Occipital lobe (tissue), 2 donors: ENCODE results near the gene AAMP. TPM values are rescaled to one million over a fixed set of nuclear protein-coding genes. Genes with fewer than 3 reads are reported as not detected.
"Not testable (repeated sequence)": the region's sequence is repeated elsewhere in the genome, so short reads cannot be mapped to it uniquely, and the experiment has no call there.

Experiments used
- DNase-seq: peaks from one replicate; lab custom pipeline; 2025; lab: John Stamatoyannopoulos, UW
- total RNA-seq: library from RNA; depleted of rRNA; stranded (reverse); fragments of >200 nt; gene quantifications from one replicate; pipeline ENCODE4 v1.2.3, GENCODE V29; 2014

Gene AAMP, protein sequence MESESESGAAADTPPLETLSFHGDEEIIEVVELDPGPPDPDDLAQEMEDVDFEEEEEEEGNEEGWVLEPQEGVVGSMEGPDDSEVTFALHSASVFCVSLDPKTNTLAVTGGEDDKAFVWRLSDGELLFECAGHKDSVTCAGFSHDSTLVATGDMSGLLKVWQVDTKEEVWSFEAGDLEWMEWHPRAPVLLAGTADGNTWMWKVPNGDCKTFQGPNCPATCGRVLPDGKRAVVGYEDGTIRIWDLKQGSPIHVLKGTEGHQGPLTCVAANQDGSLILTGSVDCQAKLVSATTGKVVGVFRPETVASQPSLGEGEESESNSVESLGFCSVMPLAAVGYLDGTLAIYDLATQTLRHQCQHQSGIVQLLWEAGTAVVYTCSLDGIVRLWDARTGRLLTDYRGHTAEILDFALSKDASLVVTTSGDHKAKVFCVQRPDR
- 105 TPM for total RNA-seq

DNA sequence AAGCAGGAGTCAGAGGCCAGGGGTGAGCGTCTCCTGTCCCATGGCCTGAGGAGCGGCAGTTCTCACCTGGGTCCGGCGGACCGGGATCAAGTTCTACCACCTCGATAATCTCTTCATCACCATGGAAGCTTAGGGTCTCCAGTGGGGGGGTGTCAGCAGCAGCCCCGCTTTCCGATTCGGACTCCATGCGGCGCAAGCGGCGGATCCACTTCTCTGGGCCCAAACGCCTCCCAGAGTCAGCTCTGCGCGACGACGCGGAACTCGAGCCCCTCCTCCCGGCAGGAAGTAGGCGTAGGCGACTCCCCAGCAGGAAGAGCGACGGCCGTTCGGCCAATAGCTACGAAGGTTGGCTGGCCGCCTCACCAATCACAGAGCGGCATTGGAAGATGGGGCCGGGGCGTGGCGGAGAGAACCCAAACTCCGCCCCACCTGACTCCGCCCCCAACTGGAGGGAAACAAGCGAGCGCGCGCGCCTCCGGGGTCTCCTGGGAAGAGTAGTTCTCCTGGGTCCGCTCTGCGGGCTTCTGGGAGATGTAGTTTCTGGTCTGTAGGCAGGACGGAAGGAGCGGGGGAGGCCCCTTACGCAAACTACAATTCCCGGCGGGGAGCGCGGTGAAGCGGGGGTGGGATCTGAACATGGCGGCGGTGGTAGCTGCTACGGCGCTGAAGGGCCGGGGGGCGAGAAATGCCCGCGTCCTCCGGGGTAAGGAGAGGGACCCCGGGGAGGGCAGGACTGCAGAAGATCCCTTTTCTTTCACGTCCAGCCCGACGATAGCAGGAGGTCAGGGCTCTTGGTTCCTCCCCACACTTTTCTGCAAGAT lies at the start of gene AAMP, which contains the start of gene PNKD:
Gene AAMP (minus strand): TSS at position 238 of the 821 bp plus-strand sequence. CDS start 51 bp downstream, at position 187.
Gene PNKD (plus strand): TSS at position 620 of the 821 bp plus-strand sequence. CDS start 17 bp downstream, at position 637.
- peak; percentile 100 for DNase-seq

DNA sequence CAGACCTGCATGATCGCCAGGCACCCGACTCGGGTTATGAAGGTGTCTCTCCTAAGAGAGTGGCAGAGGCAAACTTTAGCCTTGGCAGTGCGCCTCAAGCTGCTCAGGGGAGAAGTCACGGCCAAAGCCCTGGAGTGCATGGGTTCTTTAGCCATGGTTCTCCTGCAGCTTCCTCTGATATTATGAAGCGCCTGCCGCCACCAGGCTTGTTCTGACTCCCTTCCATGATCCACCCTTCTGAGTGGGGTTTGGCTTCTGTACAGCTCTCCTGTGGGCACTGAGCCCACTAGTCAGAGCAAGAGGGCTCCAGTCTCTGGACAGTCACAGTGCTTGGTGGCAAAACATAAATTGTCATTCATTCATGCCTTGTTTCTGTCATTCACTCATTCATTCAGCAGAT lies 48.3 kb upstream of the AAMP start:
- no peak for DNase-seq

DNA sequence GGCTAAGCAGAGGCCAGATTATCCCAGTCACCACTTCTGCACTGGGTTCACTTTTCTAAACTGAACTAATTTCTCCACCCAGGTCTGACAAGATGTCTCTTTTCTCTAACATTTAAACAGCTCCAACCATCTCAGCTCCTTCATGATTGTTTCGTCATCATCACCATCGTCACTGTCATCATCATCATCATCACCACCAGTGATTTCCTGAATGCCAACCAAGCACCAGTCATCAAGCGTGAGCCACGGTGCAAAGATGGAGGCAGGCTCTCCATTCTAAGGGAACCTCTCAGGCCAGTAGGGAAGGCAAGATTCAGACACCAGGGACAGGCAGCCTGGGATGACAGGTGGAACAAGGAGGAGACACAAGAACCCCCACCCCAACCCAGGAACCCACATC lies 47.9 kb upstream of the AAMP start:
- no peak for DNase-seq

DNA sequence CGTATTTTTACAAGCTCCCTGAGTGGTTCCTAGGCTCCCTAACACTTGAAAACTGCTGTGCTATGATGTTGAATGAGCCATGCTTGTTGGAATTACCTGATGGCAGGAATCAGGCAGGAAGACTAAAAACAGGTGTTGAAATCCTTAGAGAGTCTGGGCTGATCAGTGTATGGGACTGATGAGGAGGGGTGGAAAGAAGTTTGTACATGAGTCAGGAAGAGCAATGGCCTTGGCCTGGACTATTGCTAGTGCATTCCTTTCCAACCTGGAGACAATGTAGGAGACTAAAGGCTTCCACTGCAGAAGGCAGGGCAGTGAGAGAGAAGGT lies 47.3 kb upstream of the AAMP start:
- DNase-seq, result no peak

DNA sequence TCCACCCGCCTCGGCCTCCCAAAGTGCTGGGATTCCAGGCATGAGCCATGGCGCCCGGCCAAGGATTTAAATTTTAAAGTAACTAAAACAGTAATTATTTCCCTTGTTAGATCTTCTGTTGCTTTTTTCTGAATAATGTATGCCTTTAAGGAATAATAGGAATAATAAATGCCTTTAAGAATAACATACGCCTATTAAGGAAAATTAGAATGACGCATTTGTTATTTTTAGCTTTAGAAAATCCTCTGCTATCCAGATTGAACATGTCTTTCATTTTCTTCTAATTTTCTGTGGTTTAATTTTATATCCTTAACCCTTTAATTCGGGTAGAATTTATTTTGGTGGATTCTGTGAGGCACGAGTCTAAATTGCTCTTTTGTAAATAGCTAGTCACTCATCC lies 45.5 kb upstream of the AAMP start:
- no peak for DNase-seq

DNA sequence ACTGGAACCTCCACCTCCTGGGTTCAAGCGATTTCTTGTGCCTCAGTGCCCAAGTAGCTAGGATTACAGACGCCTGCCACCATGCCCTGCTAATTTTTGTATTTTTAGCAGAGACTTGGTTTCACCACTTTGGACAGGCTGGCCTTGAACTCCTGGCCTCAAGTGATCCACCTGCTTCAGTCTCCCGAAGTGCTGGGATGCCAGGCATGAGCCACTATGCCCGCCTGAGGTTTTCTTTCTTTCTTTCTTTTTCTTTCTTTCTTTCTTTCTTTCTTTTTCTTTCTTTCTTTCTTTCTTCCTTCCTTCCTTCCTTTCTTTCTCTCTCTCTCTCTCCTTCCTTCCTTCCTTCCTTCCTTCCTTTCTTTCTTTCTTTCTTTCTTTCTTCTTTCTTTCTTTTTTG lies 44.8 kb upstream of the AAMP start:
- DNase-seq, result not testable (repeated sequence)

DNA sequence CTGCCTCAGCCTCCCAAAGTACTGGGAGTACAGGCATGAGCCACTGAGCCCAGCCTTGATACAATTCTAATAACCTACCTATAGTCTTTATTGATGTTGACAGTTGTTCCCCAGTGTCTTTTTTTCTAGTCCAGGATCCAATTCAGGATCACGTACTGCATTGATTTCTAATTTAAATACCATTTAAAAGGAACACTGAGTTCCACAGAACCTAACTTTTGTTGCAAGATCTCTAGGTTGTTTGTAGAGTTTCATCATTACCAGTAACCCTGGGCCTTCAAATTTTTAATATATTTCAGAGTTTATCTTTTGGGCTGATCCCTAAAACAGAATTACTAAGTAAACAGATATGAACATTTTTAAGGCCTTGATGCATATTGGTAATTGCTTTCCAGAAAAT lies 43.4 kb upstream of the AAMP start:
- no peak for DNase-seq

DNA sequence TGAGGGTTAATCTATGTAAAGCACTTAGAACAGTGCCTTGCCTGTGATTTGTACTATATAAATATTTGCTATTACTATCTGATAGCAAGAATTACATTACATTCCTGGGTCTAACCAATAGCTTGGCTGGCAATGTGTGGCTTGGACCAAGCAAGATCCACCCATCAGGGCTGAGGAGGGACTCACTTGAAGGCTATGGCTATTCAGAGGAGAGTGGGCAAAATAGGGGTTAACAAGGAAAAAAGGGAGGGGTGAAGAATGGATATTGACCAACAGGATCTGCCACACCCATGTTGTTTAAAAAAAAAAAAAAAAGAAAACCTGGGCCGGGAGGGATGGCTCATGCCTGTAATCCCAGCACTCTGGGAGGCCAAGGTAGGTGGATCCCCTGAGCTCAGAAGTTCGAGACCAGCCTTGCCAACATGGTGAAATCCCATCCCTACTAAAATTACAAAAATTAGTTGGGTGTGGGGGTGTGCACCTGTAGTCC lies 42.4 kb upstream of the AAMP start:
- DNase-seq, result no peak

DNA sequence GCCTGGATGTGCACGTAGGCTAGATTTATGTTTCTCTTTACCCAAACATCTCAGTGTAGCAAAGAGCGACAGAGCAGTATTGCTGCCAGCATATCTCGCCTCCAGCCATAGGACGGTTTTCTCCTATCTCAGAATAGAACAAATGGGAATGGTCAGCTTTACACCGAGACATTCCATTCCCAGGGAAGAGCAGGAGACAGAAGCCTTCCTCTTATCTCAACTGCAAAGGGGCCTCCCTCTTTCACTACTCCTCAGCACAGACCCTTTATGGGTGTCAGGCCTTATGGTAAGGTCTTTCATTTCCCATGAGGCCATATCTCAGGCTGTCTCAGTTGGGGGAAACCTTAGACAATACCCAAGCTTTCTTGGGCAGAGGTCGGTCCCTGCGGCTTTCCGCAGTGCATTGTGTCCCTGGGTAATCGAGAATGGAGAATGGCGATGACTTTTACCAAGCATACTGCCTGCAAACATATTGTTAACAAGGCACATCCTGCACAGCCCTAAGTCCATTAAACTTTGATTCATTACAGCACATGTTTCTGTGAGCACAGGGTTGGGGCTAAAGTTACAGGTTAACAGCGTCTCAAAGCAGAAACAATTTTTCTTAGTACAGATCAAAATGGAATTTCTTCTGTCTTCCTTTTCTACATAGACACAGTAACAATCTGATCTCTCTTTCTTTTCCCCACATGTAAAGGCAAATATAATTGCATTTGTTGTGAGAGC lies 41.8 kb upstream of the AAMP start:
- DNase-seq, result not testable (repeated sequence)

DNA sequence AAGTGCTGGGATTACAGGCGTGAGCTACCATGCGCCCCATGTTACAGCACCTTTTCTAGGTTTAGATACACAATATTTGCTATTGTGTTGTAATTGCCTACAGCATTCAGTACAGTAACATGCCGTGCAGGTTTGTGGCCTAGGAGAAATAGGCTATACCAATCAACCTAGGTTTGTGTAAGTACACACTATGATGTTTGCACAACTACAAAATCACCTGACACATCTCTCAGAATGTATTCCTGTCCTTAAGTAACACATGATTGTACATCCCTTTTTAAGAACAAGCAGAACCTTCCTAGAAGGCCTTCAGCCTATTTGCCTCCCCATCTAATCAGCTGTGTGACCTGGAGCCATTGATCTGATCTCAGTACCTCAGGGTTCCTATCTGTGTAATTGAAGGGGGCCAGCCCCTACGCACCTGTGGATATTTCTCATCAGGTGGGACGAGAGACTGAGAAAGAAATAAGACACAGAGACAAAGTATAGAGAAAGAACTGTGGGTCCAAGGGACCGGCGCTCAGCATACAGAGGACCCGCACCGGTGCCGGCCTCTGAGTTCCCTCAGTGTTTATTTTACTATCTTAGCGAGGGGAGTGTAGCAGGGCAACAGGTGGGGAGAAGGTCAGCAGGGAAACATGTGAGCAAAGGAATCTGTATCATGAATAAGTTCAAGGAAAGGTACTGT lies 41.1 kb upstream of the AAMP start:
- DNase-seq, result no peak

DNA sequence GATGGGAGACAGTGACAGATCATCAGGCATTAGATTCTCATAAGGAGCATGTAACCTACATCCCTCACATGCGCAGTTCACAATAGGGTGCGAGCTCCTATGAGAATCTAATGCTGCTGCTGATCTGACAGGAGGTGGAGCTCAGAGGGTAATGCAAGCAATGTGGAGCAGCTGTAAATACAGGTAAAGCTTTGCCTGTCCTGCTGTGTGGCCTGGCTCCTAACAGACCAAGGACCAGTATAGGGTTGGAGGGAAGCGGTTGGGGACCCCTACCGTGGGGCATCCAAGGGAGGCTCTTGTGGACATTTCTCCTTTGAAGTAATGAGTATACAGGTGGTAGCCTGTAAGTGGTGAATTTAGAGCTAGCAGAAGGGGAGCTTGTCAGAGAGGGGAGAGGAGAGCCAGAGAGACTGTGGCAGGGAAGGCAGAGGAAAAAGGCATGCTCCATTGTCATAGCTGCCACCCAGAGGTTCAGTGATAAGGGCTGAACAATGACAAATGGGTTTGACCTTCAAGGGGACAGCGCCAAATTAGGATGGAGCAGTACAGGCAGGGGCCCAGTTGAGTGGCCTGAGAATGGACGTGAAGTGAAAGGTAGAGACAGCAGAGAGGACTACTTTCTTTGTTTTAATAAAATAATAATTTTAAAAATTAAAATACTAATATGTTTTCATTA lies 37.6 kb upstream of the AAMP start:
- no peak for DNase-seq

DNA sequence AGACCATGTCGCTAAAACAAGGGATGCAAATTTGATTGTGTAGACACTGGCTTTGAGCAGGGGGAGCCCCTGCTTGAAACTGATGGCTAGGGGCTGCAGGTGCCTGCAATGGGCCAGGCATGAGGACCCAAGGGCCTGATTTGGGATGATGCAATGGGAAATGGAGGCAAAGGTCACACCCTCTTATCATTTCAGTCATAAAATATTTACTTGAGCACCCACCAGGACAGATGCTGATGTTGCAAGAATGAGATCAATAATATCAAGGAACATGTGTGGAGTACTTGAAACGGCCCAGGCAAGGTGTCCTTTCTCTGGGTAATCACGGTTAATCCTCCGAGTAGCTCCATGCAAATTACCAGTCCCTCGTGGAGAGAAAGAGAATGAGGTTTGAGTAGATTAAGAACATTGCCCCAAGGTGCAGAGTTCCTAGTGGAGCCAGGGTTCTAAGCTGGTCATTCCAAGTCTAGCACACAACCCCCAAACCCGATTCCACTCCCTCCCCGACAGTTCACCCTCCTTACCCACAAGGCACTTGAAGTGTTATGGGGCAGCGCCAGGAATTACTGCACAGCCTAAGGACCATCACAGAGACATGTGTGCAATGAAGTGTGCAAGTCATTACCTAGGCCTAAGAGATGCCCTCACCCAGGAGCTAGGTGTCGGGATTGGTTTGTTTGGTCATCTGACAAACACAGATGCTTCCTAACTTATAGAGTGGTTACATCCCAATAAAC lies 36.4 kb upstream of the AAMP start:
- DNase-seq, result no peak

DNA sequence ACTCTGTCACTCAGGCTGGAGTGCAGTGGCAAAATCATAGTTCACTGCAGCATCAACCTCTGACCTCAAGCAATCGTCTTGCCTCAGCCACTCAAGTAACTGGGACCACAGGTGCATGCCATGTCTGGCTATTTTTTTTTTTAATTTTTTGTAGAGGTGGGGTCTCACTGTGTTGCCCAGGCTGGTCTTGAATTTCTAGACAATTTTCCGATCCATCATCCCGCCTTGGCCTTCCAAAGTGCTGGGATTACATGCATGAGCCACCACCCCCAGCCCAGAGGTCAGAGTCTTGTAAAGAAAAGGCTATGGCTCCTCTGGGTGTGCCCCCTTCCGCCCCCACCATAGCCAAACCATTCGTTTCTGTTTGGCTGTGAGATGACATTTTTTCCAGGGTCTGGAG lies 35.4 kb upstream of the AAMP start:
- no peak for DNase-seq

DNA sequence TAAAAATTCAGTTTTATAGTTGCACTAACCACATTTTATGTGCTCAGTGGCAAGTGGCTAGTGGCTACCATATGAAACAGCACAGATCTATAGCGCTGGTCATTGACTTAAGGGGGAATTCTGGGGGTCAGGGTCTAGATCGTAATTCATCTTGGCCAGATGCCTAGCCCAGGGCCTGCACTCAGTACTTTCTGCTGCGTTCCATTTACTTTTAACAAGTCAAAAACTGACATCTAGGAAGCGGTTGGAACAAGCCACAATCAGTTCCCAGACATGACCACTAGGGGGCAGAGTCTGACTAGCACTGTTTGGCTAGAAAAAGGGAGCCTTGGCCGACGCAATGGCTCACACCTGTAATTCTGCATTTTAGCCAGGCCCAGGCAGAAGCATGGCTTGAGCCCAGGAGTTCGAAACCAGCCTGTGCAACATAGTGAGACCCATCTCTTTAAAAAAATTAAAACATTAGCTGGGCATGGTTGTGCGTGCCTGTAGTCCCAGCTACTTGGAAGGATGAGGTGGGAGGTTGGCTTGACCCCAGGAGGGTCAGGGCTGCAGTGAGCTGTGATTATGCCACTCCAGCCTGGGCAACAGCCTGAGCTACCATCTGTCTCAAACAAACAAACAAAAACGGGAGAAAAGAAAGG lies 31.4 kb upstream of the AAMP start:
- DNase-seq, result peak; percentile 63

DNA sequence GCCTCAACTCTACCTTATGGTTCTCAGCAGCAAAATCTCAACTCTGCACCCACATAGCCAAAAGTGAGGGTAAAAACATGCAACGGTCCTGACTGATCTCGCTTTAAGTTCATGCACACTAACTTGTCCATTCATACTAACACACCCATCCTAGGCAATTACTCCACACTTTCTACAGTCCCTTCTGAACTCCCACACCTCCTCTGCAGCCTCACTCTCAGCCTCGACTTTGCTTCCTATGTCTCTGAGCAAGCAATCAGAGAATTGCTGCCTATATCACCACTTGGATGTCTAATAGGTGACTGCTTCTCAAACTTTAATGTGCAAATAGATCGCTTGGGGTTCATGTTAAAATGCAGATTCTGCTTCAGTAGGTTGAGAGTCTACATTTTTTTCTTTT lies 30.2 kb upstream of the AAMP start:
- no peak for DNase-seq

DNA sequence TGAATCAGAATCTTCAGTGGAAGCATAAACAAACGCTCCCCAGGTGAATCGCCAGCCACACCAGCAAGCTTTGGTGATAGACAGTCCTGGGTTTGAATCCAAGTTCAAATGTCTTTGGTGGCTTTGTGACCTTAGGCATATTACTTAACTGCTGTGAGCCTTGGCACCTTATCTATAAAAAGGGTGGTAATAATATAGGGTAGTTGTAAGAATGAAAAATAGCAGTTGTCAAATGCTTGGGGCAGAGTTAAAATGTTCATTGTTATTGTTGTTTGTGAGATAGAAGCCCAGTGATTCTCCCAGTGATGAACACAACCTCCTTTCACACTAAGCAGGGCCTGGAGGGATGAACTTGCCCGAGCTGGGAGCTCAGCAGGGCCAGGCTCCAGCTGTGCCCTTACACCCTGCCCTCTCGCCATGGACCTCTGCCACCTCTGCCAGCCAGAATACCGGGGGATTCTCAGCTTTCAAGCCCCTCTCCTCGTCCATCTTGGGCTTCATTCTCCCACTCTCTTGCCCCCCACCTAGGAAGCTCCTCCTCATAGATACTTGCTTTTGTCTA lies 28.5 kb upstream of the AAMP start:
- DNase-seq, result peak; percentile 45

DNA sequence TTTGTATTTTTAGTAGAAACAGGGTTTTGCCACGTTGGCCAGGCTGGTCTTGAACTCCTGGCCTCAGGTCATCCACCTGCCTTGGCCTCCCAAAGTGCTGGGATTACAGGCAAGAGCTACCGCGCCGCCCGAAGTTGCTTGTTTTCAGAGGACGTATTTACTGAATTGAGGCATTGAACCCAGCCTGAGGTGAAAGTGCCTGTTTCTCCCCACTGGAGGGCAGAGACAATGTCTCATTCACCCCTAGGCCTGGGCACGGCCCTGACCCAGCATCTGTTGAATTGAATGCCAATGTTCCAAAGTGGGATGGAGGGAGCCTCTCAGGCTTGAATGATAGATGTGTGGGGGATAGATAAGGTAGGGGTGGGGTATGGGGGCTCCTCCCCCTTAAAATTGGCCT lies 26.9 kb upstream of the AAMP start:
- peak; percentile 43 for DNase-seq

DNA sequence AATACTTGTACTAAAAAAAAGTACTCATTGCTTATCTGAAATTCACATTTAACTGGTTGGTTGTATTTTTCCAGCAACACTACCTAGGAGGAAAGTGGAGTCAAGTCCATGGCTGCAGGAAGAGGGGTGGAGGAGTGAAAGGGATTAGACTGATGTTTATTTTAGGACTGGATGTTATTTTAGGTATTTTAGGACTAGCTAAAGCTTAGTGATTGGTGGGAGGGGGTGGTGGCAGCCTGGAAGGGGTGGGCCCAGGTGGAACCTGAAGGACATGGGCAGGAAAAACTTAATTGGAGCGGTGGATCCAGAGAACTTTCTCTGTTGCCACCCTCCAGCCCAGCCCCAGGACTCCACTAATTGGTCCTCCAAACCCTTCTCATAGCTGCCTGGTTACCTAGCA lies 26.3 kb upstream of the AAMP start:
- DNase-seq, result no peak

DNA sequence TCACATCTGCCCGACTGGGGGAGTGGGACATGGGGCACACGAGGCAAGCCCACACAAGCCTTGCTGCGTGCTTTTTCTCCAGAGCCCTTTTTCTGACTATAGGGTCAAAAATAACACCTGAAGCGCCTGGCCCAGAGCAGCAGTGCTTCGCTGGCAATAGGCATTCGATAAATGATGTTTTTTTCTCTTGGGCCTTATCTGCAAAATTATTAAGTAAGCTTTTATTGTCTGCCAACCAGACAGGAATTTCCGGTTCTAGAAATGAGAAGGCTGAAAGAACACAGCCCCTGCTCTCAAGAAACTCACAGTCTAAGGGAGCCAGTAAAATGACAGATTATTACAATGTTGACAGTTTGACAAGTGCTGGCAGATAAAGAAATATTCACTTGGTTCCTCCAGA lies 25.1 kb upstream of the AAMP start:
- no peak for DNase-seq
